Panc1 (cell line): Measurements from ENCODE around the gene SUPT20HL1. TPM values are rescaled to one million over a fixed set of nuclear protein-coding genes. Genes with fewer than 3 reads are reported as not detected.

Experiments
- ATAC-seq: fragments of 200-7000 bp; cut with Tn5 transposase; 2 replicates; pipeline ENCODE4 v1.9.1; 2020; ENCODE audit warnings: mild to moderate bottlenecking, moderate library complexity
- BruUV-seq: library from RNA; stranded (reverse); fragments of 400-500 nt; replicated peaks from 2 replicates; lab custom pipeline; 2021; lab: Mats Ljungman, UMichigan
- CTCF ChIA-PET: fragments of 300-600 bp; sonication (Branson Sonifier 250); formaldehyde crosslinking; loops from one replicate; lab custom pipeline; 2022; ENCODE audit warnings: antibody characterized with exemption; lab: Charles Lee
- POLR2A ChIA-PET: fragments of 300-600 bp; sonication (Branson Sonifier 250); formaldehyde crosslinking; loops from one replicate; lab custom pipeline; 2022; ENCODE audit warnings: antibody characterized with exemption; lab: Charles Lee
- DNase-seq: peaks from one replicate; pipeline ENCODE4 v3.0.0-alpha.2; 2010; ENCODE audit warnings: low read depth, low spot score
- H3K27ac ChIP-seq: 2 replicates; pipeline ENCODE4 v1.5.1; 2011; ENCODE audit warnings: mild to moderate bottlenecking, low read length, inconsistent platforms
- H3K27me3 ChIP-seq: fragments of 200-500 bp; sonication (Bioruptor generic); 2 replicates; pipeline ENCODE4 v1.6.0; 2014; ENCODE audit warnings: low read length, inconsistent platforms; ENCODE audit not compliant: control insufficient read depth, insufficient read depth
- H3K36me3 ChIP-seq: fragments of 200-500 bp; sonication (Bioruptor generic); 2 replicates; pipeline ENCODE4 v1.5.1; 2014; ENCODE audit warnings: inconsistent platforms, mild to moderate bottlenecking, low read length, moderate library complexity; ENCODE audit not compliant: control insufficient read depth, insufficient read depth
- H3K4me1 ChIP-seq: 2 replicates; pipeline ENCODE4 v1.5.1; 2011; ENCODE audit warnings: inconsistent platforms, mild to moderate bottlenecking, low read length, moderate library complexity; ENCODE audit not compliant: control insufficient read depth, insufficient read depth
- H3K4me3 ChIP-seq, 2 experiments: 2 replicates each; pipeline ENCODE4 v1.5.1; 2011 to 2012; ENCODE audit warnings: low read depth in 2 of 2, low read length in 2 of 2, mild to moderate bottlenecking in 2 of 2, inconsistent platforms in 1 of 2, moderate library complexity in 1 of 2
- H3K9me3 ChIP-seq: fragments of 200-500 bp; sonication (Bioruptor generic); 2 replicates; pipeline ENCODE4 v1.5.1; 2014; ENCODE audit warnings: low read depth, mild to moderate bottlenecking, inconsistent platforms, low read length, moderate library complexity; ENCODE audit not compliant: control insufficient read depth, insufficient read depth
- POLR2AphosphoS5 ChIP-seq: IDR thresholded peaks from 2 replicates; pipeline ENCODE4 v1.6.1; 2012; ENCODE audit warnings: mild to moderate bottlenecking, low read depth, low read length, moderate library complexity
- SIN3A ChIP-seq: IDR thresholded peaks from 2 replicates; pipeline ENCODE4 v1.6.1; 2012; ENCODE audit warnings: low read depth, mild to moderate bottlenecking, low read length, moderate library complexity, borderline replicate concordance; ENCODE audit not compliant: insufficient read depth
- TCF7L2 ChIP-seq: IDR thresholded peaks from 2 replicates; pipeline ENCODE4 v1.6.1; 2011; ENCODE audit warnings: mild to moderate bottlenecking, low read depth, low read length, inconsistent platforms
- in situ Hi-C: cut with HindIII; loops from 2 replicates; pipeline ENCODE4 v1.10.0; 2016; ENCODE audit warnings: low sequenced_read_pairs, low pct_unique_long_range_greater_than_20kb
- intact Hi-C: fragments of 100-400 bp; cut with micrococcal nuclease; formaldehyde crosslinking; loops from one replicate; pipeline ENCODE4 v1.10.0; 2022; ENCODE audit not compliant: unreplicated experiment
- total RNA-seq: library from RNA; stranded (reverse); gene quantifications from one replicate; pipeline ENCODE4 v1.2.1, GENCODE V29; 2021; ENCODE audit not compliant: unreplicated experiment
- TF ChIP-seq, protein P1 (sequence below), 2 experiments: IDR thresholded peaks; 2 replicates each; pipeline ENCODE4 v1.6.1; 2011 to 2012; ENCODE audit warnings: low read depth in 2 of 2, control low read depth in 1 of 2, low read length in 1 of 2, mild to moderate bottlenecking in 1 of 2, moderate library complexity in 1 of 2; ENCODE audit not compliant: insufficient read depth in 1 of 2
- TF ChIP-seq, protein P2 (sequence below): fragments of 450-650 bp; IDR thresholded peaks from 2 replicates; pipeline ENCODE4 v1.5.1; 2017; ENCODE audit warnings: mild to moderate bottlenecking

The SUPT20HL1 gene
- total RNA-seq, 1 experiment from 2014 or later: not detected

DNA sequence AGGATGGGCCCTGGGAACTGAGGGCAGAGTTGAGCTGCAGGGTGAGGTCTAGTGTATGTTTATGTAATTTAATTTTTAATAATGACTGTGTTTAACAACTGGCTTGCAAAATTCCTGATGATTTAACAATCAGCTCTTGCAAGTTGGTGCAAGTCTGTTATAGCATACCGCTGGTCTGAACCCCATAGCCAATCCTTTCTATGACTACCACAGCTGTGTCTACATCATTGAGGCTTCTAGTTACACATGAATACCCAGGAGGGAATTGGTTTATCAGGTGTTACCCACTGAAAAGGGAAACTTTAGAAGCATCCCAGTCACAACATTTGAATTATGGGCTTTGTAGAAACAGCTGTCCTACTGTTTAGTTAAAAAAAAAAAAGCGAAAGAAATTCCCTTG is 38.3 kb downstream of the SUPT20HL1 start:
- ChIA-PET POLR2A (no interaction called here), CTCF (no interaction called here)
- Histone ChIP-seq H3K4me3 (no peak overlapping the region), H3K27ac (no peak overlapping the region), H3K4me1 (no peaks in the 10 kb centered on the region), H3K36me3 (no peaks in the 10 kb centered on the region), H3K27me3 (no peaks in the 10 kb centered on the region), H3K9me3 (no peaks in the 10 kb centered on the region)
- intact Hi-C loops: no loop called here
- DNase-seq: no peak
- TF ChIP-seq, protein P1, sequence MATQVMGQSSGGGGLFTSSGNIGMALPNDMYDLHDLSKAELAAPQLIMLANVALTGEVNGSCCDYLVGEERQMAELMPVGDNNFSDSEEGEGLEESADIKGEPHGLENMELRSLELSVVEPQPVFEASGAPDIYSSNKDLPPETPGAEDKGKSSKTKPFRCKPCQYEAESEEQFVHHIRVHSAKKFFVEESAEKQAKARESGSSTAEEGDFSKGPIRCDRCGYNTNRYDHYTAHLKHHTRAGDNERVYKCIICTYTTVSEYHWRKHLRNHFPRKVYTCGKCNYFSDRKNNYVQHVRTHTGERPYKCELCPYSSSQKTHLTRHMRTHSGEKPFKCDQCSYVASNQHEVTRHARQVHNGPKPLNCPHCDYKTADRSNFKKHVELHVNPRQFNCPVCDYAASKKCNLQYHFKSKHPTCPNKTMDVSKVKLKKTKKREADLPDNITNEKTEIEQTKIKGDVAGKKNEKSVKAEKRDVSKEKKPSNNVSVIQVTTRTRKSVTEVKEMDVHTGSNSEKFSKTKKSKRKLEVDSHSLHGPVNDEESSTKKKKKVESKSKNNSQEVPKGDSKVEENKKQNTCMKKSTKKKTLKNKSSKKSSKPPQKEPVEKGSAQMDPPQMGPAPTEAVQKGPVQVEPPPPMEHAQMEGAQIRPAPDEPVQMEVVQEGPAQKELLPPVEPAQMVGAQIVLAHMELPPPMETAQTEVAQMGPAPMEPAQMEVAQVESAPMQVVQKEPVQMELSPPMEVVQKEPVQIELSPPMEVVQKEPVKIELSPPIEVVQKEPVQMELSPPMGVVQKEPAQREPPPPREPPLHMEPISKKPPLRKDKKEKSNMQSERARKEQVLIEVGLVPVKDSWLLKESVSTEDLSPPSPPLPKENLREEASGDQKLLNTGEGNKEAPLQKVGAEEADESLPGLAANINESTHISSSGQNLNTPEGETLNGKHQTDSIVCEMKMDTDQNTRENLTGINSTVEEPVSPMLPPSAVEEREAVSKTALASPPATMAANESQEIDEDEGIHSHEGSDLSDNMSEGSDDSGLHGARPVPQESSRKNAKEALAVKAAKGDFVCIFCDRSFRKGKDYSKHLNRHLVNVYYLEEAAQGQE (IDR thresholded peaks at IDR 0.05; ENCODE audit: insufficient read depth in 1 of 2, low read depth in 2 of 2, low read length in 1 of 2): no peak
- TF ChIP-seq POLR2AphosphoS5 (no peak), TCF7L2 (no peak), SIN3A (no peak)
- TF ChIP-seq, protein P2, sequence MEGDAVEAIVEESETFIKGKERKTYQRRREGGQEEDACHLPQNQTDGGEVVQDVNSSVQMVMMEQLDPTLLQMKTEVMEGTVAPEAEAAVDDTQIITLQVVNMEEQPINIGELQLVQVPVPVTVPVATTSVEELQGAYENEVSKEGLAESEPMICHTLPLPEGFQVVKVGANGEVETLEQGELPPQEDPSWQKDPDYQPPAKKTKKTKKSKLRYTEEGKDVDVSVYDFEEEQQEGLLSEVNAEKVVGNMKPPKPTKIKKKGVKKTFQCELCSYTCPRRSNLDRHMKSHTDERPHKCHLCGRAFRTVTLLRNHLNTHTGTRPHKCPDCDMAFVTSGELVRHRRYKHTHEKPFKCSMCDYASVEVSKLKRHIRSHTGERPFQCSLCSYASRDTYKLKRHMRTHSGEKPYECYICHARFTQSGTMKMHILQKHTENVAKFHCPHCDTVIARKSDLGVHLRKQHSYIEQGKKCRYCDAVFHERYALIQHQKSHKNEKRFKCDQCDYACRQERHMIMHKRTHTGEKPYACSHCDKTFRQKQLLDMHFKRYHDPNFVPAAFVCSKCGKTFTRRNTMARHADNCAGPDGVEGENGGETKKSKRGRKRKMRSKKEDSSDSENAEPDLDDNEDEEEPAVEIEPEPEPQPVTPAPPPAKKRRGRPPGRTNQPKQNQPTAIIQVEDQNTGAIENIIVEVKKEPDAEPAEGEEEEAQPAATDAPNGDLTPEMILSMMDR: no peak
- in situ Hi-C loops: no loop called here
- no TSS peak for BruUV-seq
- ATAC-seq: no peak

DNA sequence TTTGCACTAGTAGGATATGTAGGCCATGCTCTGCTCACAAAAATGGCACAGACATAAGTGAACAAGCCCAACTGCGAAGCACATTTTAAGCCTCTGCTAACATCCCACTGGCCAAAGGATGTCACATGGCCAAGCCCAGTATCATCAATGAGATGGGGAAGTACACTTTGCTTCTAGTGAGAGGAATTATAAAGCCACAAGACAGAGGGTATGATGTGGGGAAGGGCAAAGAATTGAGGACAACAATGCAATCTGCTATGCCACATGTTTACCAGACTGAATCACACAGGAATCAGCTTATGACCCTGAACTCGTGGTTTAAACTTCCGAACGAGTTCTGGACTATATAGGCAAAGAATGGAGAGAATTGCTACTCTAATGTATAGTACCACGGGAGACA is 39.1 kb downstream of the SUPT20HL1 start:
- no peak overlapping the region for H3K4me3 ChIP-seq
- ChIA-PET CTCF (no interaction called here), POLR2A (no interaction called here)
- no peaks in the 10 kb centered on the region for H3K4me1 ChIP-seq
- no peaks in the 10 kb centered on the region for H3K9me3 ChIP-seq
- intact Hi-C loops (no loop called here), in situ Hi-C loops (no loop called here)
- ATAC-seq (no peak), DNase-seq (no peak)
- H3K27me3 ChIP-seq: no peaks in the 10 kb centered on the region
- no peak overlapping the region for H3K27ac ChIP-seq
- no peaks in the 10 kb centered on the region for H3K36me3 ChIP-seq
- BruUV-seq: no TSS peak
- no peak for TF ChIP-seq TCF7L2
- no peak for TF ChIP-seq SIN3A
- no peak for TF ChIP-seq POLR2AphosphoS5
- TF ChIP-seq, protein P1 (IDR thresholded peaks at IDR 0.05; ENCODE audit: insufficient read depth in 1 of 2, low read depth in 2 of 2, low read length in 1 of 2): no peak
- TF ChIP-seq, protein P2: no peak
